ENCODE measurements around the gene PACRG.
A peak's percentile ranks its signal among the peaks of the same experiment; 100 is the strongest.
"Not testable (repeated sequence)": the region's sequence is repeated elsewhere in the genome, so short reads cannot be mapped to it uniquely, and the experiment has no call there.

PACRG gene

DNA sequence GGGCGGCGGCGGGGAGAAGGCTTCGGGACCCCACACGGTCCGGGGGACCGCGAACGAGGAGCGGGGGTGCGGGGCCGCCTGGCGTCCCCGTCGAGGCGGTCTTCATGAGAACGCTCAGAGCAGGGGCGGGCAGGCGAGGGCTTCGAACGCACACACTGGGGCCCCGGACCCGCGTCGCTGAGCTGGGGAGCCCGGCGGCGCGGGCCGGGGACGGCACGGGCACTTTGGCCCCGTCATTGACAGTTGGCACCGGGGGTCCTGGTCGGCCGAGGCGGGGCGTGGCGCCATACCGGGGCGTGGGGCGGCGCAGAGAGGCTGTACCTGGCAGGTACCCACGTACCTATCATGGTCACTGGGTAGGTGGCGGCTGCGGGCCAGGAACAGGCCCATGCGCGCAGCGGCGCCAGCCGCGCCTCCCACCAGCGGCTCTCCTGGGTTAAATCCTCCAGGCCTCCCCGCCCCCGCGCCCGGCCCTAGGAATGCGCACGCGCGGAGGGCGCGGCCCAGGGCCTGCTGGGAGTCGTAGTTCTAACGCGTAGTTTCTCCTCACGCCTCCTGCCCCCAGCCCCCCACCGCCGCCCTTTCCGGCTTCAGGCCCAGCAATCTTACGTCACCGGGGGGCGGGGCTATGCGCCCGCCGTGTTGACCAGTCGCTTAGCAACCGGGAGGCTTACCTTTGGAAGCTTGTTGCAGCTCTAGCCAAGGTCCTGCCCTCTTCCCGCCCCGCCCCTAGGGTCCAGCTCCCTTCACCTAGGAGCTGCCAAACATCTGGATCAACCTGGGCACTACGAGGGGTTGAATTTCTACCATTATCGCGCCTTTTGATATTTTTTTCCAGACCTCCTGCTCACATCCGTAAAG is at the start of gene PACRG, which contains the start of gene PRKN:
TSS of gene PACRG (plus strand) at position 653 of the 861 bp plus-strand sequence.
TSS of gene PRKN (minus strand) at position 445 of the 861 bp plus-strand sequence.
- H3K4me3 ChIP-seq (ENCODE audit: low read depth, low read length), result peak within 1 kb of the TSS; percentile 61
- DNase-seq (ENCODE audit: low read depth), result peak; percentile 97
- TF ChIP-seq, protein P1, sequence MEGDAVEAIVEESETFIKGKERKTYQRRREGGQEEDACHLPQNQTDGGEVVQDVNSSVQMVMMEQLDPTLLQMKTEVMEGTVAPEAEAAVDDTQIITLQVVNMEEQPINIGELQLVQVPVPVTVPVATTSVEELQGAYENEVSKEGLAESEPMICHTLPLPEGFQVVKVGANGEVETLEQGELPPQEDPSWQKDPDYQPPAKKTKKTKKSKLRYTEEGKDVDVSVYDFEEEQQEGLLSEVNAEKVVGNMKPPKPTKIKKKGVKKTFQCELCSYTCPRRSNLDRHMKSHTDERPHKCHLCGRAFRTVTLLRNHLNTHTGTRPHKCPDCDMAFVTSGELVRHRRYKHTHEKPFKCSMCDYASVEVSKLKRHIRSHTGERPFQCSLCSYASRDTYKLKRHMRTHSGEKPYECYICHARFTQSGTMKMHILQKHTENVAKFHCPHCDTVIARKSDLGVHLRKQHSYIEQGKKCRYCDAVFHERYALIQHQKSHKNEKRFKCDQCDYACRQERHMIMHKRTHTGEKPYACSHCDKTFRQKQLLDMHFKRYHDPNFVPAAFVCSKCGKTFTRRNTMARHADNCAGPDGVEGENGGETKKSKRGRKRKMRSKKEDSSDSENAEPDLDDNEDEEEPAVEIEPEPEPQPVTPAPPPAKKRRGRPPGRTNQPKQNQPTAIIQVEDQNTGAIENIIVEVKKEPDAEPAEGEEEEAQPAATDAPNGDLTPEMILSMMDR (IDR thresholded peaks at IDR 0.05; ENCODE audit: low read depth, low read length), result no peak
- TF ChIP-seq POLR2A (IDR thresholded peaks at IDR 0.05; ENCODE audit: extremely low read depth, insufficient read length) (peak; percentile 71), MYC (IDR thresholded peaks at IDR 0.05; ENCODE audit: low read depth, low read length) (0 out of 2 replicates have a peak, but pooled peaks have one; percentile 37)
- TF ChIP-seq, protein P2, sequence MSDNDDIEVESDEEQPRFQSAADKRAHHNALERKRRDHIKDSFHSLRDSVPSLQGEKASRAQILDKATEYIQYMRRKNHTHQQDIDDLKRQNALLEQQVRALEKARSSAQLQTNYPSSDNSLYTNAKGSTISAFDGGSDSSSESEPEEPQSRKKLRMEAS (IDR thresholded peaks at IDR 0.05; ENCODE audit: low read depth, low read length), result peak; percentile 60; the same call in 1 of the 2 replicates

DNA sequence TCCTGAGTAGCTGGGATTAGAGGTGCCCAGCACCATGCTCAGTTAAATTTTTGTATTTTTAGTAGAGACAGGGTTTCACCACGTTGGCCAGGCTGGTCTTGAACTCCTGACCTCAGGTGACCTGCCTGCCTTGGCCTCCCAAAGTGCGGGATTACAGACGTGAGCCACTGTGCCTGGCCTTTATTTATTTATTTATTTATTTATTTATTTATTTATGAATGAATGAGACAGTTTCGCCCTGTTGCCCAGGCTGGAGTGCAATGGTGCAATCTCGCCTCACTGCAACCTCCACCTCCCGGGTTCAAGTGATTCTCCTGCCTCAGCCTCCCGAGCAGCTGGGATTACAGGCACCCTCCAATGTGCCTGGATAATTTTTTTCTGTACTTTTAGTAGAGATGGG is 48.9 kb upstream of the PACRG start:
- not testable (repeated sequence) for DNase-seq (ENCODE audit: low read depth); H3K4me3 ChIP-seq (ENCODE audit: low read depth, low read length)

DNA sequence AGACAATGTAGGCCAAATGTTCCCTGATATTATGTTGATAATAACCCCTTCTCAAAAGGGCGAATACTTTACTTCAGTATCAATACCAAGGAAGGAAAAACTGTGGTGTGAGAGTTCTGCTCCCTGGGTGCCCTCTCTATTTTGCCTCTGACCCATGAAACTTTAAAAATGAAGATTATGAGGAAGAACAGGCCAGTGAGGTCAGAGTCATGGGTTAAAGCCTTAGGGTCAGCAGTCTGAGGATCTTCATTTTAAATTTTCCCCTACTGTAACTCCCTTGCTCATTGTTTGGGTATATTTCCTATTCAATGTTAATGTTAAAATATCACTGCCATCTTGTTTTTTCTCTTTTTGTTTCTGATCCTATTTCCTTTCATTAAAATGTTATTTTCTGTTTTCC is 48.1 kb upstream of the PACRG start:
- DNase-seq (ENCODE audit: low read depth), result no peak
- H3K4me3 ChIP-seq (ENCODE audit: low read depth, low read length), result no peak overlapping the region
- no peak for TF ChIP-seq POLR2A (IDR thresholded peaks at IDR 0.05; ENCODE audit: extremely low read depth, insufficient read length)
- no peak for TF ChIP-seq MYC (IDR thresholded peaks at IDR 0.05; ENCODE audit: low read depth, low read length)
- TF ChIP-seq, protein P1 (IDR thresholded peaks at IDR 0.05; ENCODE audit: low read depth, low read length), result no peak
- TF ChIP-seq, protein P2 (IDR thresholded peaks at IDR 0.05; ENCODE audit: low read depth, low read length), result no peak

DNA sequence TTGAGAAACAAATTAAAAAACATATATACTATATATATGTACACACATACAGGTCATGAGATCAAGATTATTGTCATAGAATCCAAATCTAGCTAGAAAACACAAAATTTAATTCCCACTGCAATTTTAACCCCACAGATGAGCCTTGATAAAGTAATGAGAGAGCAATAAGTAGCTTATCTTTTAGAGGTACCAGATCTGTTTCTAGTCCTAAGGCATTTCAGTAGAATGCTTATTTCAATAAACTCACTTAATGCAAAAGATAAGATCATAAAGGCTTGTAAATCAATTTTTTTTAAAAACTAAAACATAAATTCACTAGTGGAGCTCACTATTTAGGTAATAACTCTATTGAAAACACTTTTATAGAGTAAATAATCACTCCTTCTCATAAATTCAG is 47.4 kb upstream of the PACRG start:
- TF ChIP-seq POLR2A (IDR thresholded peaks at IDR 0.05; ENCODE audit: extremely low read depth, insufficient read length), result no peak
- TF ChIP-seq, protein P2 (IDR thresholded peaks at IDR 0.05; ENCODE audit: low read depth, low read length), result no peak
- TF ChIP-seq, protein P1 (IDR thresholded peaks at IDR 0.05; ENCODE audit: low read depth, low read length), result no peak
- no peak for TF ChIP-seq MYC (IDR thresholded peaks at IDR 0.05; ENCODE audit: low read depth, low read length)
- DNase-seq (ENCODE audit: low read depth), result no peak
- no peak overlapping the region for H3K4me3 ChIP-seq (ENCODE audit: low read depth, low read length)

DNA sequence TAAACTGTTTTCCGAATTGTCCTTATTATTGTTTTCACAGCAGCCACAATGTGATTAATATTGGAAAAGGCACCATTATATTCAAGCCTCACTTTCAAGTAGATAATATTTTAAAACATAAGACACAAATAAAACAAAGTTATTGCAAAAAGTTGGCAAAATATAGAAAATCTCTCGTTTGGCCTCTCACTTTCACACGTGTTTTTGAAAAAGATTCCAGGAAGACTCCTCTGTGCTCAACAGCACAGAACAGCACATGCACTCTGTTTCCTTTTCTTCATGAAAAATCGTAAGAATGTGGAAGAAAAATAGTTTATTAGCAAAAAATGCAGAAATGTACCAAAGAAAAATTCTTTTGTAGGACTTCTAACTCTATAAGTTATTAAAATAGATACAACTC is 46.9 kb upstream of the PACRG start:
- TF ChIP-seq POLR2A (IDR thresholded peaks at IDR 0.05; ENCODE audit: extremely low read depth, insufficient read length) (no peak), MYC (IDR thresholded peaks at IDR 0.05; ENCODE audit: low read depth, low read length) (no peak)
- TF ChIP-seq, protein P1 (IDR thresholded peaks at IDR 0.05; ENCODE audit: low read depth, low read length), result no peak
- TF ChIP-seq, protein P2 (IDR thresholded peaks at IDR 0.05; ENCODE audit: low read depth, low read length), result no peak
- DNase-seq (ENCODE audit: low read depth), result no peak
- no peak overlapping the region for H3K4me3 ChIP-seq (ENCODE audit: low read depth, low read length)

DNA sequence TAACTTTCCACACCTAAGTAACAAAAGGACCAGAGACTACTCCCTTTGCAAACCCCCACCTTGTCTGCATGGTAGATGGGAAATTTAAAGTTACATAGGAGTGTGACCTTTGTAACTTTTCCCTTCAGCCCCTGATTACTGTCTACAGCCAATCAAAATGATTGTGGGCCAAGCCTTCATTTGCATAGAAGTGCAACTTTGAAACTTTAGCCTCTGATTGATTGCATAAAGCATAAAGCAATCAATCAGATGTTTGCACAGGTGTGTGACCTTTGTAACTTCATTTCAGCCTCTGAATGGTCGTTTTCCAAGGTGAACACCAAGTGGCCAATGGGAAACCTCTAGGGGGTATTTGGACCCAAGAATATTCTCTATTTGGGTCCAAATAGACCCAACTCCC is 46.3 kb upstream of the PACRG start:
- TF ChIP-seq, protein P1 (IDR thresholded peaks at IDR 0.05; ENCODE audit: low read depth, low read length), result no peak
- TF ChIP-seq, protein P2 (IDR thresholded peaks at IDR 0.05; ENCODE audit: low read depth, low read length), result no peak
- TF ChIP-seq MYC (IDR thresholded peaks at IDR 0.05; ENCODE audit: low read depth, low read length) (no peak), POLR2A (IDR thresholded peaks at IDR 0.05; ENCODE audit: extremely low read depth, insufficient read length) (no peak)
- DNase-seq (ENCODE audit: low read depth), result no peak

More for the DNA sequence above, 46.3 kb upstream of the PACRG start:
- no peak overlapping the region for H3K4me3 ChIP-seq (ENCODE audit: low read depth, low read length)

All from NB4 (cell line).